ENCODE data around the gene BAZ2A.
"Not testable (repeated sequence)": the region's sequence is repeated elsewhere in the genome, so short reads cannot be mapped to it uniquely, and the experiment has no call there.

The BAZ2A gene

GRCh38 chr12:56661560-56661959, 31.4 kb upstream of the BAZ2A start:
- no peaks in the 10 kb centered on the region for H3K9me3 ChIP-seq (replicated peaks in 1 of 2; ENCODE audit: control insufficient read depth in 2 of 2, insufficient read depth in 1 of 2, low read depth in 1 of 2, low read length in 2 of 2)
- no peak overlapping the region for H3K14ac ChIP-seq (ENCODE audit: low read length)
- H3K9ac ChIP-seq (ENCODE audit: low read depth, low read length, poor library complexity): no peak overlapping the region
- H3K4ac ChIP-seq (ENCODE audit: low read length): no peak overlapping the region
- no peaks in the 10 kb centered on the region for H3K27me3 ChIP-seq (ENCODE audit: control insufficient read depth in 3 of 3, insufficient read depth in 3 of 3, low read depth in 1 of 3, low read length in 3 of 3)
- H3K79me1 ChIP-seq (ENCODE audit: low read depth, low read length): peaks cover 1% of the 10 kb centered on the region
- no CpG with 5 or more reads among the region's 7 CpGs for WGBS, 2 donors (ENCODE audit: extremely low coverage in 2 of 2, insufficient read length in 2 of 2, insufficient replicate concordance in 1 of 2)
- no peaks in the 10 kb centered on the region for H3K4me1 ChIP-seq (ENCODE audit: control insufficient read depth in 2 of 2, insufficient read depth in 1 of 2, low read depth in 1 of 2, low read length in 2 of 2)
- H3K36me3 ChIP-seq (replicated peaks in 1 of 2; ENCODE audit: control insufficient read depth in 2 of 2, insufficient read depth in 2 of 2, low read length in 2 of 2): peaks cover 5 to 55% of the 10 kb centered on the region in 2 donors
- H3K4me3 ChIP-seq (ENCODE audit: low read length in 2 of 2): no peak overlapping the region
- H2AK5ac ChIP-seq (ENCODE audit: low read depth, low read length): no peak overlapping the region
- no peak overlapping the region for H4K91ac ChIP-seq (ENCODE audit: low read depth, low read length, poor library complexity)
- H2BK12ac ChIP-seq (ENCODE audit: low read length): no peak overlapping the region
- H2BK5ac ChIP-seq (ENCODE audit: low read length): no peak overlapping the region
- H3K4me2 ChIP-seq (ENCODE audit: insufficient read depth, low read length, poor library complexity, severe bottlenecking): no peak overlapping the region
- H4K8ac ChIP-seq (ENCODE audit: low read depth, low read length): no peak overlapping the region
- no peak overlapping the region for H2BK120ac ChIP-seq (ENCODE audit: low read depth, low read length)
- H3K18ac ChIP-seq (ENCODE audit: low read length): no peak overlapping the region
- H2BK15ac ChIP-seq (ENCODE audit: low read length): no peak overlapping the region
- no peak for DNase-seq (ENCODE audit: low spot score)
- H3K27ac ChIP-seq (replicated peaks; ENCODE audit: low read length): no peak overlapping the region
- H3K23ac ChIP-seq (ENCODE audit: low read depth, low read length, poor library complexity): no peak overlapping the region
- no peak overlapping the region for H2AFZ ChIP-seq (ENCODE audit: low read length)

- Histone ChIP-seq H3K79me1 (ENCODE audit: low read depth, low read length) (no peaks in the 10 kb centered on the region), H2BK120ac (ENCODE audit: low read depth, low read length) (no peak overlapping the region), H2BK5ac (ENCODE audit: low read length) (no peak overlapping the region), H3K36me3 (replicated peaks in 1 of 2; ENCODE audit: control insufficient read depth in 2 of 2, insufficient read depth in 2 of 2, low read length in 2 of 2) (peaks cover 0 to 29% of the 10 kb centered on the region in 2 donors), H3K4me3 (ENCODE audit: low read length in 2 of 2) (no peak overlapping the region), H3K23ac (ENCODE audit: low read depth, low read length, poor library complexity) (no peak overlapping the region), H4K8ac (ENCODE audit: low read depth, low read length) (no peak overlapping the region), H3K27me3 (ENCODE audit: control insufficient read depth in 3 of 3, insufficient read depth in 3 of 3, low read depth in 1 of 3, low read length in 3 of 3) (no peaks in the 10 kb centered on the region), H3K4ac (ENCODE audit: low read length) (no peak overlapping the region), H2BK15ac (ENCODE audit: low read length) (no peak overlapping the region), H3K4me2 (ENCODE audit: insufficient read depth, low read length, poor library complexity, severe bottlenecking) (no peak overlapping the region), H3K4me1 (ENCODE audit: control insufficient read depth in 2 of 2, insufficient read depth in 1 of 2, low read depth in 1 of 2, low read length in 2 of 2) (no peaks in the 10 kb centered on the region), H3K9ac (ENCODE audit: low read depth, low read length, poor library complexity) (no peak overlapping the region), H2BK12ac (ENCODE audit: low read length) (no peak overlapping the region), H3K9me3 (replicated peaks in 1 of 2; ENCODE audit: control insufficient read depth in 2 of 2, insufficient read depth in 1 of 2, low read depth in 1 of 2, low read length in 2 of 2) (no peaks in the 10 kb centered on the region), H2AK5ac (ENCODE audit: low read depth, low read length) (no peak overlapping the region), H3K18ac (ENCODE audit: low read length) (no peak overlapping the region), H4K91ac (ENCODE audit: low read depth, low read length, poor library complexity) (no peak overlapping the region), H2AFZ (ENCODE audit: low read length) (no peak overlapping the region), H3K14ac (ENCODE audit: low read length) (no peak overlapping the region), H3K27ac (replicated peaks; ENCODE audit: low read length) (no peak overlapping the region)
- WGBS, 2 donors (ENCODE audit: extremely low coverage in 2 of 2, insufficient read length in 2 of 2, insufficient replicate concordance in 1 of 2): no CpG with 5 or more reads among the region's 1 CpG
- DNase-seq (ENCODE audit: low spot score): no peak
These were observed 28.8 kb upstream of the BAZ2A start for GRCh38 chr12:56658921-56659320.

DNA sequence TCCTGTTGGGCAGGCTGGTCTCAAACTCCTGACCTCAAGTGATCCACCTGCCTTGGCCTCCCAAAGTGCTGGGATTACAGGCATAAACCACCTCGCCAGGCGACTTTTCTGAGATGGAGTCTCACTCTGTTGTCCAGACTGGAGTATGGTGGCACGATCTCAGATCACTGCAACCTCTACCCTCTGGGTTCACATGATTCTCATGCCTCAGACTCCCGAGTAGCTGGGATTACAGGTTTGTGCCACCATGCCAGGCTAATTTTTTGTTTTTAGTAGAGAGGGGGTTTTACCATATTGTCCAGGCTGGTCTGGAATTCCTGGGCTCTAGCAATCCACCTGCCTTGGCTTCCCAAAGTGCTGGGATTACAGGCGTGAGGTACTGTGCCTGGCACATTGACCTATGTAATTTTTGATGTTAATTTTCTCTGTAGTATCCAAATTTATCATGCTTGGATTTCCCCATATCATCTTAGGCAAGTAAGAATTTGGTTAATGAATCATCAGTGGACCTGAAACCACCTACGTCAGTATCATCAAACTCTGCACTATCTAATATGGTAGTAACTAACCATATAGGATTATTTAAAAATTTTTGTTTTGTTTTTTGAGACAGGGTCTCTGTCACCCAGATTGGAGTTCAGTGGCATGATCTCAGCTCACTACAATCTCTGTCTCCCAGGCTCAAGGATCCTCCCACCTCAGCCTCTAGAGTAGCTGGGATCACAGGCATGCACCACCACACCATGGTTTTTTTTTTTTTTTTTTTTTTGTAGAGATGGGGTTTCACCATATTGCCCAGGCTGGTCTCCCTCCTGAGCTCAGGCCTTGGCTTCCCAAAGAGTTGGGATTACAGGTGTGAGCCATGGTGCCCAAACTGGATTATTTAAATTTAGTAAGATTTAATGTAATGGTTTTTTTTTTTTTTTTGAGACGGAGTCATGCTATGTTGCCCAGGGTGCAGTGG, 27.6 kb upstream of the BAZ2A start:
- no peak overlapping the region for H2BK12ac ChIP-seq (ENCODE audit: low read length)
- no peak for DNase-seq (ENCODE audit: low spot score)
- no peak overlapping the region for H3K27ac ChIP-seq (replicated peaks; ENCODE audit: low read length)
- H3K4ac ChIP-seq (ENCODE audit: low read length): no peak overlapping the region
- H3K23ac ChIP-seq (ENCODE audit: low read depth, low read length, poor library complexity): no peak overlapping the region
- no peaks in the 10 kb centered on the region for H3K9me3 ChIP-seq (replicated peaks in 1 of 2; ENCODE audit: control insufficient read depth in 2 of 2, insufficient read depth in 1 of 2, low read depth in 1 of 2, low read length in 2 of 2)
- no peak overlapping the region for H2BK120ac ChIP-seq (ENCODE audit: low read depth, low read length)
- no peak overlapping the region for H3K9ac ChIP-seq (ENCODE audit: low read depth, low read length, poor library complexity)
- no peaks in the 10 kb centered on the region for H3K27me3 ChIP-seq (ENCODE audit: control insufficient read depth in 3 of 3, insufficient read depth in 3 of 3, low read depth in 1 of 3, low read length in 3 of 3)
- H4K8ac ChIP-seq (ENCODE audit: low read depth, low read length): no peak overlapping the region
- no peak overlapping the region for H3K4me3 ChIP-seq (ENCODE audit: low read length in 2 of 2)
- H2BK5ac ChIP-seq (ENCODE audit: low read length): no peak overlapping the region
- H3K4me2 ChIP-seq (ENCODE audit: insufficient read depth, low read length, poor library complexity, severe bottlenecking): no peak overlapping the region
- H3K36me3 ChIP-seq (replicated peaks in 1 of 2; ENCODE audit: control insufficient read depth in 2 of 2, insufficient read depth in 2 of 2, low read length in 2 of 2): peaks cover 0 to 17% of the 10 kb centered on the region in 2 donors
- no peak overlapping the region for H4K91ac ChIP-seq (ENCODE audit: low read depth, low read length, poor library complexity)
- no peak overlapping the region for H2AK5ac ChIP-seq (ENCODE audit: low read depth, low read length)
- H3K18ac ChIP-seq (ENCODE audit: low read length): no peak overlapping the region
- no peak overlapping the region for H2BK15ac ChIP-seq (ENCODE audit: low read length)
- H3K4me1 ChIP-seq (ENCODE audit: control insufficient read depth in 2 of 2, insufficient read depth in 1 of 2, low read depth in 1 of 2, low read length in 2 of 2): no peaks in the 10 kb centered on the region
- WGBS, 2 donors (ENCODE audit: extremely low coverage in 2 of 2, insufficient read length in 2 of 2, insufficient replicate concordance in 1 of 2): no CpG with 5 or more reads among the region's 7 CpGs
- H3K14ac ChIP-seq (ENCODE audit: low read length): no peak overlapping the region
- H3K79me1 ChIP-seq (ENCODE audit: low read depth, low read length): no peaks in the 10 kb centered on the region
- H2AFZ ChIP-seq (ENCODE audit: low read length): no peak overlapping the region

GRCh38 chr12:56653781-56654180, 23.7 kb upstream of the BAZ2A start:
- H3K23ac ChIP-seq (ENCODE audit: low read depth, low read length, poor library complexity); H3K79me1 ChIP-seq (ENCODE audit: low read depth, low read length); H2AFZ ChIP-seq (ENCODE audit: low read length); H2BK12ac ChIP-seq (ENCODE audit: low read length); H3K9ac ChIP-seq (ENCODE audit: low read depth, low read length, poor library complexity); H3K27ac ChIP-seq (replicated peaks; ENCODE audit: low read length); H3K4me3 ChIP-seq (ENCODE audit: low read length in 2 of 2); H4K91ac ChIP-seq (ENCODE audit: low read depth, low read length, poor library complexity); DNase-seq (ENCODE audit: low spot score); H2AK5ac ChIP-seq (ENCODE audit: low read depth, low read length); H3K4me1 ChIP-seq (ENCODE audit: control insufficient read depth in 2 of 2, insufficient read depth in 1 of 2, low read depth in 1 of 2, low read length in 2 of 2); H3K36me3 ChIP-seq (replicated peaks in 1 of 2; ENCODE audit: control insufficient read depth in 2 of 2, insufficient read depth in 2 of 2, low read length in 2 of 2); H3K27me3 ChIP-seq (ENCODE audit: control insufficient read depth in 3 of 3, insufficient read depth in 3 of 3, low read depth in 1 of 3, low read length in 3 of 3); H3K18ac ChIP-seq (ENCODE audit: low read length); H3K14ac ChIP-seq (ENCODE audit: low read length); H2BK15ac ChIP-seq (ENCODE audit: low read length); H3K4me2 ChIP-seq (ENCODE audit: insufficient read depth, low read length, poor library complexity, severe bottlenecking); H2BK120ac ChIP-seq (ENCODE audit: low read depth, low read length); H3K9me3 ChIP-seq (replicated peaks in 1 of 2; ENCODE audit: control insufficient read depth in 2 of 2, insufficient read depth in 1 of 2, low read depth in 1 of 2, low read length in 2 of 2); H4K8ac ChIP-seq (ENCODE audit: low read depth, low read length); H3K4ac ChIP-seq (ENCODE audit: low read length); H2BK5ac ChIP-seq (ENCODE audit: low read length): not testable (repeated sequence)
- WGBS, 2 donors (ENCODE audit: extremely low coverage in 2 of 2, insufficient read length in 2 of 2, insufficient replicate concordance in 1 of 2): no CpG with 5 or more reads among the region's 5 CpGs
